Mucosa of stomach (tissue), 1 donor: Measurements from ENCODE around the gene GABRA1.

Source experiments
- H3K27me3 ChIP-seq: one replicate; pipeline ENCODE4 v1.7.0; 2013; ENCODE audit warnings: mild to moderate bottlenecking, low read length; ENCODE audit not compliant: control insufficient read depth, insufficient read depth
- H3K36me3 ChIP-seq: one replicate; pipeline ENCODE4 v1.7.0; 2013; ENCODE audit warnings: low read length; ENCODE audit not compliant: control insufficient read depth, insufficient read depth
- H3K4me1 ChIP-seq: one replicate; pipeline ENCODE4 v1.7.0; 2013; ENCODE audit warnings: mild to moderate bottlenecking, low read length; ENCODE audit not compliant: control insufficient read depth, insufficient read depth
- H3K4me3 ChIP-seq: one replicate; pipeline ENCODE4 v1.7.0; 2013; ENCODE audit warnings: low read length
- H3K9ac ChIP-seq: one replicate; pipeline ENCODE4 v1.7.0; 2013; ENCODE audit warnings: mild to moderate bottlenecking, low read length, moderate library complexity
- H3K9me3 ChIP-seq: one replicate; pipeline ENCODE4 v1.7.0; 2013; ENCODE audit warnings: mild to moderate bottlenecking, low read length, moderate library complexity; ENCODE audit not compliant: control insufficient read depth
- donor health status: Pancreatic carcinoma.

GABRA1 gene

GRCh38 chr5:161847941-161848391, at the start of gene GABRA1:
TSS of gene GABRA1 (plus strand) at chr5:161848120. CDS start at chr5:161850811, 2,691 bp downstream.
- Histone ChIP-seq H3K4me1 (no peaks in the 10 kb centered on the region), H3K27me3 (peaks cover 9% of the 10 kb centered on the region), H3K4me3 (no peak within 1 kb of the TSS), H3K36me3 (no peaks in the 10 kb centered on the region), H3K9me3 (no peaks in the 10 kb centered on the region), H3K9ac (no peak within 1 kb of the TSS)

- H3K9me3 ChIP-seq, result no peaks in the 10 kb centered on the region
- H3K9ac ChIP-seq, result no peak overlapping the region
- H3K4me3 ChIP-seq, result no peak overlapping the region
- no peaks in the 10 kb centered on the region for H3K36me3 ChIP-seq
- H3K27me3 ChIP-seq, result no peaks in the 10 kb centered on the region
- H3K4me1 ChIP-seq, result no peaks in the 10 kb centered on the region
Observed at GRCh38 chr5:161799316-161799715, 48.6 kb upstream of the GABRA1 start.

GRCh38 chr5:161804263-161804662, 43.7 kb upstream of the GABRA1 start:
- H3K9me3 ChIP-seq, result no peaks in the 10 kb centered on the region
- H3K27me3 ChIP-seq, result no peaks in the 10 kb centered on the region
- no peak overlapping the region for H3K9ac ChIP-seq

GRCh38 chr5:161846746-161847145, 1.2 kb upstream of the GABRA1 start:
- Histone ChIP-seq H3K4me1 (no peaks in the 10 kb centered on the region), H3K4me3 (no peak overlapping the region), H3K27me3 (peaks cover 9% of the 10 kb centered on the region), H3K36me3 (no peaks in the 10 kb centered on the region), H3K9ac (no peak overlapping the region), H3K9me3 (no peaks in the 10 kb centered on the region)

More at GRCh38 chr5:161804263-161804662, 43.7 kb upstream of the GABRA1 start:
- no peaks in the 10 kb centered on the region for H3K4me1 ChIP-seq
- H3K36me3 ChIP-seq, result no peaks in the 10 kb centered on the region
- H3K4me3 ChIP-seq, result no peak overlapping the region

- Histone ChIP-seq H3K27me3 (peaks cover 9% of the 10 kb centered on the region), H3K36me3 (no peaks in the 10 kb centered on the region), H3K4me3 (no peak overlapping the region), H3K9me3 (no peaks in the 10 kb centered on the region), H3K9ac (no peak overlapping the region), H3K4me1 (no peaks in the 10 kb centered on the region)
Observed at GRCh38 chr5:161847447-161847846, 473 bp upstream of the GABRA1 start.

GRCh38 chr5:161850491-161850890, 2.6 kb downstream of the GABRA1 start:
- Histone ChIP-seq H3K4me3 (no peak overlapping the region), H3K4me1 (no peaks in the 10 kb centered on the region), H3K9me3 (no peaks in the 10 kb centered on the region), H3K36me3 (no peaks in the 10 kb centered on the region), H3K27me3 (peaks cover 9% of the 10 kb centered on the region), H3K9ac (no peak overlapping the region)

- peaks cover 6% of the 10 kb centered on the region for H3K27me3 ChIP-seq
- no peak overlapping the region for H3K9ac ChIP-seq
- H3K4me1 ChIP-seq, result no peaks in the 10 kb centered on the region
- no peaks in the 10 kb centered on the region for H3K36me3 ChIP-seq
- no peaks in the 10 kb centered on the region for H3K9me3 ChIP-seq
- no peak overlapping the region for H3K4me3 ChIP-seq
Observed at GRCh38 chr5:161851691-161852299, 3.9 kb downstream of the GABRA1 start.

- Histone ChIP-seq H3K27me3 (no peaks in the 10 kb centered on the region), H3K36me3 (no peaks in the 10 kb centered on the region), H3K4me1 (no peaks in the 10 kb centered on the region), H3K4me3 (no peak overlapping the region), H3K9ac (no peak overlapping the region), H3K9me3 (no peaks in the 10 kb centered on the region)
Observed at GRCh38 chr5:161857358-161857757, 9.4 kb downstream of the GABRA1 start.

- Histone ChIP-seq H3K9me3 (no peaks in the 10 kb centered on the region), H3K4me3 (no peak overlapping the region), H3K9ac (no peak overlapping the region), H3K36me3 (no peaks in the 10 kb centered on the region), H3K4me1 (no peaks in the 10 kb centered on the region), H3K27me3 (no peaks in the 10 kb centered on the region)
Observed at GRCh38 chr5:161863259-161863658, 15.3 kb downstream of the GABRA1 start.

- no peaks in the 10 kb centered on the region for H3K36me3 ChIP-seq
- H3K4me1 ChIP-seq, result no peaks in the 10 kb centered on the region
- H3K27me3 ChIP-seq, result no peaks in the 10 kb centered on the region
- no peaks in the 10 kb centered on the region for H3K9me3 ChIP-seq
- H3K4me3 ChIP-seq, result no peak overlapping the region
- no peak overlapping the region for H3K9ac ChIP-seq
Observed at GRCh38 chr5:161863811-161864210, 15.9 kb downstream of the GABRA1 start.

GRCh38 chr5:161865510-161865909, 17.6 kb downstream of the GABRA1 start:
- H3K36me3 ChIP-seq, result no peaks in the 10 kb centered on the region
- no peaks in the 10 kb centered on the region for H3K9me3 ChIP-seq
- no peak overlapping the region for H3K4me3 ChIP-seq
- H3K9ac ChIP-seq, result no peak overlapping the region
- H3K27me3 ChIP-seq, result no peaks in the 10 kb centered on the region
- no peaks in the 10 kb centered on the region for H3K4me1 ChIP-seq

- Histone ChIP-seq H3K36me3 (no peaks in the 10 kb centered on the region), H3K9me3 (no peaks in the 10 kb centered on the region), H3K4me1 (no peaks in the 10 kb centered on the region), H3K9ac (no peak overlapping the region), H3K27me3 (no peaks in the 10 kb centered on the region), H3K4me3 (no peak overlapping the region)
Observed at GRCh38 chr5:161889971-161890370, 42.1 kb downstream of the GABRA1 start.

GRCh38 chr5:161895514-161895913, 47.6 kb downstream of the GABRA1 start:
- H3K4me3 ChIP-seq, result no peak overlapping the region
- no peaks in the 10 kb centered on the region for H3K27me3 ChIP-seq
- H3K9me3 ChIP-seq, result no peaks in the 10 kb centered on the region
- no peaks in the 10 kb centered on the region for H3K36me3 ChIP-seq
- no peaks in the 10 kb centered on the region for H3K4me1 ChIP-seq
- H3K9ac ChIP-seq, result no peak overlapping the region
